GM10847 (cell line): Measurements from ENCODE around the gene CRTC1.

ENCODE experiments used
- POLR2A ChIP-seq: IDR thresholded peaks from 2 replicates; pipeline ENCODE4 v1.6.1; 2011; ENCODE audit not compliant: insufficient read length; ENCODE audit errors: extremely low read depth

CRTC1 gene

GRCh38 chr19:18660939-18661670, 22.4 kb upstream of the CRTC1 start:
- TF ChIP-seq POLR2A, result no peak

- no peak for TF ChIP-seq POLR2A
Observed at GRCh38 chr19:18662972-18663732, 20.3 kb upstream of the CRTC1 start.

- no peak for TF ChIP-seq POLR2A
Observed at GRCh38 chr19:18663940-18664530, 19.4 kb upstream of the CRTC1 start.

GRCh38 chr19:18665771-18666202, 17.7 kb upstream of the CRTC1 start:
- no peak for TF ChIP-seq POLR2A

GRCh38 chr19:18666317-18666716, 17.2 kb upstream of the CRTC1 start:
- no peak for TF ChIP-seq POLR2A

GRCh38 chr19:18666784-18667183, 16.7 kb upstream of the CRTC1 start:
- no peak for TF ChIP-seq POLR2A

- TF ChIP-seq POLR2A, result no peak
Observed at GRCh38 chr19:18667531-18668251, 15.8 kb upstream of the CRTC1 start.

GRCh38 chr19:18668252-18668631, 15.2 kb upstream of the CRTC1 start:
- no peak for TF ChIP-seq POLR2A

- no peak for TF ChIP-seq POLR2A
Observed at GRCh38 chr19:18668744-18669523, 14.5 kb upstream of the CRTC1 start.

GRCh38 chr19:18669524-18669817, 14.0 kb upstream of the CRTC1 start:
- no peak for TF ChIP-seq POLR2A

GRCh38 chr19:18669883-18670282, 13.6 kb upstream of the CRTC1 start:
- TF ChIP-seq POLR2A, result no peak

GRCh38 chr19:18670312-18670711, 13.2 kb upstream of the CRTC1 start:
- no peak for TF ChIP-seq POLR2A

- no peak for TF ChIP-seq POLR2A
Observed at GRCh38 chr19:18671303-18672043, 12.0 kb upstream of the CRTC1 start.

- TF ChIP-seq POLR2A, result no peak
Observed at GRCh38 chr19:18672044-18672451, 11.4 kb upstream of the CRTC1 start.
